ENCODE data around the gene NLGN1.
A peak's percentile ranks its signal among the peaks of the same experiment; 100 is the strongest.

NLGN1 gene

DNA sequence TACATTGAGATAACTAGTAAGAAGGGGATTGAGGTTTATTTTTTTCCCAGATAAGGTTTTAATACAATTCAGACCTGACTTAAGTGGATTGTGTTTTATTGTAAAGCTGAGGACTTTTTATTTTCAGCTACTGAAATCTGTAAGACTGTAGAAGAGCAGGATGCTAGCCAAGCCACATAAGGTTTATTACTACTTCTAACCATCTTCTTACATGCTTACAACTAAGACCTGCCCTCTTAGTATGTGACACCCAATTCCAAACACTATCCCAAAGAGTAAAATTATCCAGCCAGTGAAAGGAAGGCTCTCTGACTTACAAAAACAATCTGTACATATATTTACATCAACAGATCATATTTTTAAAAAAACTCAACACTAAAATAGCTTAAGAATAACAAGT, 897.1 kb downstream of the NLGN1 start:
- DNase-seq (ENCODE audit: low read depth), result no peak

DNA sequence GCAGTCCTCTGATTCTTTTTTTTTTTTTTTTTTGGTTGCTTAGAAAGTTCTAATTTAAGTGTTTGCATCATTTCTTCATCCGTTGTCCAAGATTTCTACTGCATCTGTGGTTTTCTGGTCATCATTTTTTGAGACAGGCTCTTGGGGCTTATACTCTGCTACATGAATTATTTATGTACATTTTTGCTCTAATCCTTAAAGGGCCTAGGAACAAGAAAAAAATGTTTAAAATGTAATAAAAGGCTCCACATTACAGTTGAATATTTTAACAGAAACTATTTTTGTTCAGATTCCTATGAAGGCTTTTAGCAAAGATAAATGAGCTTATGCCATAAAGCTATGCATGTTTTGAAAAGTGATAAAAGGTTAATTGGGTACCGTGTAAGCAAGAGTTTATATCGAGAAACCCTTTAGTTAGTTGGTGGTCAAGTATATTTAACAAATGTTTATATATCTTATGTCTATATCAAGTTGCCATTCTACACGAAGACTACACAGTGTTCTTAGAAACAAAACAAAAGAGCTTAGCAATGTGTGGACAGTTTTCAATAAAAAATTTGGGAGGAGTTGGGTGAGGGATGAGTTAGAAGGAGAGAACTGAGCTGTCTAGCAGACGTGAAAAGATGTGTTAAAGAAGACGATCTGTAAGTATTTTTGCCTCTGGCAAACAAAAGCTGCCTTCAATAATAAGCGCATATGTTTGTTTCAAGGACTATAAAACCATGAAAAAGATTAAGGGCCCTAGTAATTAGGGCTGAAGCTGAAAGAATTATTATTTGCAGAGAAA, 898.0 kb downstream of the NLGN1 start:
- peak; percentile 92 for DNase-seq (ENCODE audit: low read depth)

DNA sequence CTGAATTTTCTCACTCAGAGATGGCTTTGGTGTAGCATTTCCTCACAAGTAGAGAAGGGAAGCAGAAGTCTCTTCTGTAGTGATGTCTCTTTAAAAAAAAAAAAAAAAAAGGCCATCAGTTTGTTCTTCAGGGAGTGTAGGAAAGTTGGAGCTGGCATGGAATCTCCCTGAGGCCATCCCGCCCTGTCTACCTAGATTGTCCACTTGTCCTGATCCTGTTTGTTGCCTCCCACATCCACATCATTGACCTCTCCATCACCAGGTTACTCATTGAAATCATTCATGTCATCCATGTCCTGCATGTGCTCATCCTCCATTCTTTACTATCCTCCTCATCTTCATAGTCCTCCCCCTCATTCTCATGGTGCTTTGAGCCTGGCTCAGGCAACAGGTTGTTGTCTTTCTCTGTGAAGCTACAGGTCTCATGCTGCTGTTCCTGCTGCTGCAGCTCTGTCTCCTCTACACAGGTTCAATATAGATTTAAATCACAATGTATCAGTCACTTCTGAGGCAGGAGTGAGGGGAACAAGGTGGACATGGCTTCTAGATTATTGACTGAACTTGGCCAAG, 905.3 kb downstream of the NLGN1 start:
- DNase-seq (ENCODE audit: low read depth), result no peak

DNA sequence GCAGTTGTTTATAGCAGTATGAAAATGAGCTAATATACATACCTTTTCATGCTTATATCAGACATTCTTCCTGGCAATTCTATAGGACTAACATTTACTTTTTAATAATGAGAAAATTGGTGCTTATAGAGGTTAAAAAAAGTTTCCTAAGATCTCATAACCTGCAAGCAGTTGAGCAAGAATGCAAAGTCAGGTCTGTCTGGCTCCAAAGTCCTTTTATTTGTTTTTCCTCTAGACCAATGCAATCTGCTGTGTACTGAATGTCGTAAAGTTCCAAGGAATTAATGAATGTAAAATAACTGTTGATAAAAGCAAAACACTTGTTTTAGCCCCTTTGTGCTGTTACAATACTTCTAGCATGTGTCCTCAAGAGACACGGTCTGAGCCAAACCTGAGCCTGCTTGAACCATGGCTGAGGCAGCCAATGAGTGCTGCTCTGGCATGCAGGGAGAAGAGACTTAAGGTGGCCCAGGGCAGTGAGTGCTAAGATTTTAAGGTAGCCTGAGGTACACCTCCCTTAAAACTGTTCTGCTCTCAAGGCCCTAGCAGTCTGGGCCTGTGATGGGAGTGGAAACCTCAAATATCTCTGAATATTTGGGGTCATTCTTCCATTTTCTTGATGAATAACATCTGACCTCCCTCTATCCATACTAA, 906.5 kb downstream of the NLGN1 start:
- DNase-seq (ENCODE audit: low read depth), result no peak

DNA sequence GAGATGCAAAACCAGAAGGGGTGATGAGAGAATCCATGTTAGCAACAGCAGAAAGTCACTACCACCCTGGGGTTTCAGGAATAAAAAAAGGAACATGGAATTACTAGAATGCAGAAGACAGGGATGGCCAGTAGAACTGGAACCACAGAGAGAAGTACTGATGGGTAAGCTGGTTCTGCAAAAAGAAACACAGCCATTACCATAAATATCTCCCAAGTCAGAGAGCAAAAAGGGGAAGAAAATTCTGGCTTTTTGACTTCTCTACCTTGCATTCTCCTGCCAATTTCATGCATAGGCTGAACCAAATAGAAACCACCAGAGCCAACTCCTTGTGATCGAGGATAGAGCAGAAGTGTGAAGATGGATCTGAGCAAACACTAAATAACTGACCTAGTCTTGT, 911.2 kb downstream of the NLGN1 start:
- no peak for DNase-seq (ENCODE audit: low read depth)

DNA sequence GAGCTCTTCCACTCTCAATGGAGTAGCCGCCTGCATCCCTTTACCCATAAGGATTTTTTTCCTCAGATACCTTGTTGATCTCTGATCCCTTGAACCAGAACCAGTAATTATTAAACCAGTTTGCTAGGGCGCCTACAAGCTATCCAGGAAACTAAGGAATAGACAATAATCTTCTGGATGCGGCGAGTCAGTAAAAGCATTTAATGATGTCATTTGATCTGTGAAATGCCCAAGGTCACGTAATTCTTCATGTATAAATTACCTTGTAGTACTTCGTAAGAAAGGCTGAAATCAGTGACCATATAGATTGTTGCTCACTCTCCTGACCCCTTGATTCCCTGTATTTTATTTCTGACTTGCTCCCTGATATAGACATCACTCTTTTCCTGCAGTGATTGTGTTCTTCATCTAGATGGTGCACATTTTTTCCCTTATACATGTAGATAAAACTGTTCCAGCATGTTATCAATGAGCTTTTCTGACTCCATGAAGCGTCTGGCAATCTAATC, 913.0 kb downstream of the NLGN1 start:
- no peak for DNase-seq (ENCODE audit: low read depth)

DNA sequence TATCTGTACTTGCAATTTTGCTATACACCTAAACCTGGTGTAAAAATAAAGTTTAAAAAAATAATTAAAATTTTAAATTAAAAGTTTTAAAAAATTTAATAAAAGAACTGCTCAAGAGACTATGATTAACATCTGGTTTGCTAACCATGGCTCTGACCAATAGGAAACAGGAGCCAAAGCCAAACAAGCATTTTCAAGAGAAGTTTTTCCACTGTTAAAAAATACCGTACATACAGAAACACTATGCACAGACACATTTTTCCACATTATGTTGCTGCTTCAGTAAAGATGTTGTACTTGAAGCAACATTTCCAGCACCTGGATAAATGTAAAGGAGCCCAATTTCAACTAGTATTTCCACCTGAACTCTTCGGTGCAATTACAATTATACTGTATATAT, 917.7 kb downstream of the NLGN1 start:
- no peak for DNase-seq (ENCODE audit: low read depth)

DNA sequence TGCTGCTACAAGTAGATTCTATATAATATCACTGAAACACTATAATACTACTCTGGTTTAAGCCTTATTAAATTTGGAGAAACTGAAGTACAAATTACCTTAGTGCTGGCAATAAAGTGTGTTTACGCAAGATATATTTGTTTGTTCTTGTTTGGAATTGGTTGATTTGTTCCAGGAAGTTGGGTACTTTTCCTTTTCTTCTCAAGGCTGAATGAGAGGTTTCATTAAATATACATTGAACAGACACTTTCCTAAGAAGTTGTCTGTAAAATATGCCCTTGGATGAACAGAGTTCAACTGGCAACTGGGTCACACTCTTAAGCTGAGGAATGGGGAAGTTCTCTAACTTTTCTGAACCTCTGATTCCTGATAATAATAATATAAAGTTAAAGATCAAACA, 919.5 kb downstream of the NLGN1 start:
- DNase-seq (ENCODE audit: low read depth), result no peak

DNA sequence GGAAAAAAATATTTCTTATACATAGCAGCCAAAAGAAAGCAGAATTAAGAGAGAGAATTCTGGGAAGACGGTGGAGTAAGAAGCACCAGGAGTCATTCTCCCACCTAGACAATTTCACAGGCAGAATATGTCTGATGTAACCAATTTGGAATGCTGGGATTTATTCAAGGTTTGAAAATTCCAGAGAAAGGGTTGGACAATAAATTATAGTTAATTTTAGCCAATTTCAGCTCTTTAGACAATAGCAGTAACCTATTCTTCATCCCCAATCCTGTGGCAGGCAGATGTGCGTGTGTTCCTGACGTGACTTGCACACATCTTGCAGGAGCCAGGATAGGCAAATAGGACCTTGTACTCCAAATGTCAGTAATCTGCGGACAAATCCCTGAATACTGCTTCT, 920.6 kb downstream of the NLGN1 start:
- no peak for DNase-seq (ENCODE audit: low read depth)

DNA sequence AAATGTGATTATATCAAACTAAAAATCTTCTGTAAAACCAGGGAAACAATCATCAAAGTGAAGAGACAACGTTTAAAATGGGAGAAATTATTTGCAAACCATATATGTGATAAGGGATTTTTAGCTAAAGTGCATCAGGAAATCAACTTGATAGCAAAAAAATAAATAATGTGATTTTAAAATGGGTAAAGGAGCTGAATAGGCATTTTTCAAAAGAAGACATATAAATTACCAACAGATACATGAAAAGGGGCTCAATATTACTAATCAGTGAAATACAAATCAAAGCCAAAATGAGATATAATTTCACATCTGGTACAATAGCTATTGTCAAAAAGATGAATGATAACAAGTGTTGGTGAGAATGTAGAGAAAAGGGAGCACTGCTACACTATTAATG, 924.0 kb downstream of the NLGN1 start:
- DNase-seq (ENCODE audit: low read depth), result no peak

DNA sequence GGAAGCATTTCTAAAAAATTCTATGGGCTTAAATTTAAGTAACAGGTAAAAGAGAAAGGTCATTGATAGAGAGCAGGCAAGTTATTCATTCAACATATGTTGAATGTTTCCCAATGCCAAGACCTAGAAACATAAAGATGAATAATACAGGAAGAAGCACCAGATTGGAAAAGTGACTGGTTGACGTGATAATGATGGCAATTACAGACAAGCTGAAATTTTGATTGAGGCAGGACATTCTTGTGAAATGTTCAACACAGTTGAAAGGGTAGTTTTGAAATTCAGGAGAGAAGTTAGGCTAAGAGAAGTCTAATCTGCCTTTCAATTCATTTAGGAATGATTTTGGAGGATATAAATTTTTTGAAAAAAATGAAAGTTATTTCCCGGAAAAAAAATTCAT, 925.2 kb downstream of the NLGN1 start:
- no peak for DNase-seq (ENCODE audit: low read depth)

DNA sequence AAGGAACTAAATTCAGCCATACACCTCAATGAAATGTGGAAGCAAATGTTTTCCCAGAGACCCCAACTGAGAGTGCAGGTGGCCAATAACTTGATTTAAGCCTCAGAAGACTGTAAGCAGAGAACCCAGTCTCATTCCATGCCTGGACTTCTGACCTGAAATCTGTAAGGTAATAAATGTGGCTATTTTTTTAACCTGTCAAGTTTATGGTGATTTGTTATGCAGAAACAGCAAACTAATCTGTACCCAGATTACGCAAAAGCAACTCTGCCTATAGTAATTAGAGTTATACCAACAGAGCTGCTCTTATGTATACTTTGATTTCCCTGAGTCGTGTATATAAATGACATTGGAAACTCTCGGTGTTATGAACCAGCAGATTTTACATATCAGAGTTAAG, 927.6 kb downstream of the NLGN1 start:
- no peak for DNase-seq (ENCODE audit: low read depth)

DNA sequence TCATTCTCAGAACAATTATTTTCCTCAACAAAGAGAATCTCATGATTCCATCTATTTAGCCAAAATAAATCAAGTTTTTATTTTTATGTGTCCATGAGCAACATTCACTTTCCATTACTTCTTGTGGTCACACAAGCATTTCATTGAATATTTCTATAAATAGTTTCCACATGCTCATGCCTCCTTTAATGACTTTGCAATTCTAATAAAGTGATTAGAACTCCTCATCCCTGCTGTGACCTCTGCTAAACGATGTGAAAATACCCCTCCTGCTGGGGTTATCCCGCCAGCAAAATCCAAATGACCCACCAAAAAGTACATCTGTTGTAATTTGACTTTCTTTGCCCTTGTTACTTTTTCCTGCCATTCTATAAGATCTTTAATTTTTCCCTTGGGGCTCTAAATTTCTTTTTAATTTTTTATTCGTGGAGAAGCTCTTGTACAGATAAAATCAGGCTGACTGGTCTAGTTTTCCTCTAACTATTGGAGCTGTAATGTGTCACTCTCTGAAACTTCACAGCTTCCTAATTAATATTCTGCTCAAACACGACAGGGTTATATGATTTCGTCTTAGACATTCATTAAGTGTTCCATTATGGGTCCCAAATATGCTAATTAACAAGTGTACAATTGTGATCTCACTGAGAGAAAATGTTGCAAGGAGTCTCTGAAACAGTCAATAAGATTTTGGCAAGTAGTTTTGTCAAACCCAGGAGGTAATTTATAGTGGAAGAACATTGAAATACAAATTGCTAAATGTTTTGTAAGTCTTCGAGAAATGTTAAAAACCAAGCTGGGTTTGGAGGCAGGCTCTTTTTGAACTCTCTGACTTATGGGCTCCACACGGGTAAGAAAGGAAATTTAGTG, 928.5 kb downstream of the NLGN1 start:
- DNase-seq (ENCODE audit: low read depth), result peak; percentile 88

DNA sequence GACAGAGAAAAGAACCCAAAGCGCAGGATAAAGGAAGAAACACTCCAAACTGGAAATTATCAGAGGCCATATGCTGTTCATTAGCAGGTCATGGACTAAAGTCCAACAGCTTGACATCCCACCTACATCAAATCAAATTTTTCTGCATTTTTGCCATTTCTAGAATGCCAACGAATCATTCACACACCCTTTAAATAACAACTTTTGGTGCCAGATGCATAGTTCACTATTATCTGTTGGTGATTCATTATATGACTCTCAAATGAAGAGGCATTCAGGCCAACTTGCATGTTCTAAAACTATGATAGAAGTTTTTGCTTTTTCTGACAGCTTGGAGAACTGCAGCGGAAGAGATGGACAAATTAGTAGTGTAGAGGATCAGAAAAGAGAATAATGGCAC, 931.8 kb downstream of the NLGN1 start:
- DNase-seq (ENCODE audit: low read depth), result peak; percentile 82

DNA sequence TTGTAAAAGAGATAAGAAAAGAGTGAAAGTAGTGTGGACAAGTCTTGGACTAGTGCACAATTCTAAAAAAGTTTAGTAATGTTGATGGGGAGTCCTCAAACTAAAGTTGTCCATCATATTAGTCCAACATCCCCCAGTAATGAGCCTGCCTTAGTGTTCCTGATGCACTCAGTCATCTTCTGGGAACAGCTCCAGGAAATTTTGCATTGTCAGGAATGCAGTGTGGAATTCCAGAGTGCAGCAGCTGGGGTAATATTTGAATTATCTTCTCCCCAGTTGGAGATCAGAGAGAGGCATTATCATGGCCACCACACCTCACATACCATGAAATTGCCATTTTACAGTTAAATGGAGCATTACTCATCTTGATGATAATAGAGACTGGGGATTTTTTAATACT, 932.8 kb downstream of the NLGN1 start:
- peak; percentile 83 for DNase-seq (ENCODE audit: low read depth)

DNA sequence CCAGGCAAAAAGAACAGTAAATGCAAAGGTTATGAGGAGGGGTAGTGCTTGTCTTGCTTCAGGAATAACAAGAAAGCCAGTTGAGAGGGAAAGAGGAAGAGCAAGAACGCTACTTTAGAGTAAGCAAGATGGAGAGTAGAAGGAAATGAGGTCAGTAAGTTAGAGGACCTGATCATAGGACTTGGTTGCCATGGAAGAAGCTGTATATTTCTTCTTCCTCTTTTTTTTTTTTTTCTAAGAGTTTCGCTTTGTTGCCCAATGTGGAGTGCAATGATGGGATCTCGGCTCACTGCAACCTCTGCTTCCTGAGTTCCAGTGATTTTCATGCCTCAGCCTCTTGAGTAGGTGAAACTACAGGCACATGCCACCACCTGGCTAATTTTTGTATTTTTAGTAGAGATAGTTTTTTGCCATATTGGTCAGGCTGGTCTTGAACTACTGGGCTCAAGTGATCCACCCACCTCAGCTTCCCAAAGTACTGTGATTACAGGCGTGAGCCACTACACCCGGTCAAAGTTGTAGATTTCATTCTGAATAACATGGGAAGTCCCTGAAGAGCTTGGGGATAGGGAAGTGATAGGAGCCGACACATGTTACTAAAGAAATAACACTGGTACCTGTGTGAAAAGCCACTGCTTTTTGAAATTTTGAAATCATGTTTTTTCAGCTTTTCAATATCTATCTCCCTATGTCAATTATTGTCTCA, 933.7 kb downstream of the NLGN1 start:
- no peak for DNase-seq (ENCODE audit: low read depth)

DNA sequence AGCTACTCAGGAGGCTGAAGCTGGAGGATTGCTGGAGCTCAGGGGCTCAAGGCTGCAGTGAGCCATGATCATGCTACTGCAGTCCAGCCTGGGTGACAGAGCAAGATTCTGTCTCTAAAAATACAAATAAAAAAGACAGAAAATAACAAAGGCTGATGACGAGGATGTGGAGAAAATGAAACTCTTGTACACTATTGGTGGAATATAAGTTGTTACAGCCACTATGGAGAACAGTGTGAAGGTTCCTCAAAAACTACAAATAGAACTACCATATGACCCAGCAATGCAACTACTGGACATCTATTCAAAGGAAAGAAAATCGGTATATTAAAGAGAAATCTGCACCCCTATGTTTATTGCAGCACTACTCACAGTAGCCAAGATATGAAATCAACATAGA, 934.8 kb downstream of the NLGN1 start:
- no peak for DNase-seq (ENCODE audit: low read depth)

DNA sequence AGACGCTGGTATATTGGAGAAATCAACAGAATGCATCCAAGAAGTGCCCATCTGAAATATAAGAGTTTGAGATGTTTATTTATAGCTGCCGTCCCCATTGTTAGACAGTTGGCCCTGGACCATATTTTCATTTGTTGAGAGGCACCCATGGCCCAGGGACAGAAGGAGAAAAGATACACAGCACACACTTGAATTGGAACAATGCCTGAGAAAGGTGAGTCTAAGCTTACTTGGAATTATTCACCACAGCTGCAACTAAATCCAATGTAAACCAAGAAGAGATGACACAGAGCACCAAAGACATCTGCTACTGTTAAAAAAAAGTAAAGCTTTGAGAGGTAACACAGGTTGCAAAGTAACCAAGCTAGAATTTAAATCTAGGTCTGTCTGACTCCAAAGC, 936.1 kb downstream of the NLGN1 start:
- no peak for DNase-seq (ENCODE audit: low read depth)

DNA sequence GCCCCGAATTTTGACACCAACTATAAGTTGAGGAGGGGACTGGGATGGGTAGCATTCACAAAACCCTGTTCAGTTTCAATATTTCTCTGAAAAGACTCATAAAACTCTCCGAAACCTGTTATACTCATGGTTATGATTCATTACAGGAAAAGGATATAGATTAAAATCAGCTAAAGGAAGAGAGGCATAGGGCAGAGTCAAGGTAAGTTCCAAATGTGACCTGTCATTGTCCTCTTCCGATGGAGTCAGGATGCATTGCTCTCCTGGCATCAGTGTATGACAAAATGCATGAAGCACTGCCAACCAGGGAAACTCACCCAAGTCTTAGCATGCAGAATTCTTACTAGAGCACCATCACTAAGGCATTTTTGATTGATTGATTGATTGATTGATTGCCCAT, 936.6 kb downstream of the NLGN1 start:
- DNase-seq (ENCODE audit: low read depth), result no peak

DNA sequence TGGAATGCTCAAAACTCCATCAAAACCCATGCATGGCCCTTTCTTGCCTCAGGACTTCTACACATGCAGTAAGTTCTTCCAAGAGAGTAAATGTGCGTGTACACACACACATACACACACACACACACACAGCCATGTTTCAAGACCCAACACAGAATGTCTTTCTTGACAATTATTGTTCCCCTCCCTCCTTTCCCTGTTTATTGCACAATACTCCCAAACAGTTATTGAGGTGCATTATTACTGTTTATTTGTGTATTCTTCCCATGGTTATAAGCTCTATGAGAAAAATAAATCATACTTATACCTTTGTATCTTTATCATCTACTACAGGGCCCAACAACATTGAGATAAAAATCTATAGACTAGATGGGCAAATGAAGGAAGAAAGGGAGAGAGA, 937.8 kb downstream of the NLGN1 start:
- no peak for DNase-seq (ENCODE audit: low read depth)

DNA sequence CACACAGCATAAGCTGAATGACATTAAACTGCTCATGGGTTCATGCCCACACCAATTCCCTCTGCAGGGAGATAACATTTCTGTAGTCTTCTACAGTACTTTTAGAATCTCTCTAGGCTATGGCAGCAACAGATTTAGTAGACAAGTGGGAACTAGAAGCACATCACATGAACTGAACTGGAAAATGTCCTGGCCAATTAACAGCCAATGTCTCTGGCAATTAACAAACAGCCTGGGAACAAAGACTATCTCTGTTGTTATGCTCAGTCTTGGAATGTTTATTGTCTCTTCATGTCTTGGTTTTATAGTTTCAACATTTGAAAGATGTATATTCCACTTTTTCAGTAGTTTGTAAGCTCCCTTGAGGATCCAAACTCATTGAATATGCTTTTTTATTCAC, 938.4 kb downstream of the NLGN1 start:
- DNase-seq (ENCODE audit: low read depth), result no peak
